ENCODE results near the gene WDR7. TPM values are rescaled to one million over a fixed set of nuclear protein-coding genes. Genes with fewer than 3 reads are reported as not detected.

WDR7 gene
- total and polyA plus RNA-seq, 2 donors, result 9.1 to 70.8 TPM

GRCh38 chr18:56748698-56749268 is 97.6 kb downstream of the WDR7 start:
- Histone ChIP-seq H3K36me3 (ENCODE audit: insufficient read depth) (no peaks in the 10 kb centered on the region), H3K4me3 (ENCODE audit: low read depth, low read length) (no peak overlapping the region), H3K4me1 (ENCODE audit: insufficient read depth) (no peaks in the 10 kb centered on the region), H3K27ac (ENCODE audit: low read depth) (no peak overlapping the region)
- no peak for DNase-seq (ENCODE audit: extremely low spot score)
- 49% methylated on average over 2 of the region's 2 CpGs for WGBS

- Histone ChIP-seq H3K4me1 (ENCODE audit: insufficient read depth) (no peaks in the 10 kb centered on the region), H3K36me3 (ENCODE audit: insufficient read depth) (peaks cover 2% of the 10 kb centered on the region), H3K27ac (ENCODE audit: low read depth) (no peak overlapping the region), H3K4me3 (ENCODE audit: low read depth, low read length) (no peak overlapping the region)
- 60% methylated on average over 9 of the region's 9 CpGs for WGBS
- no peak for DNase-seq (ENCODE audit: extremely low spot score)
These were observed 105.8 kb downstream of the WDR7 start for GRCh38 chr18:56756966-56757365.

- WGBS, result 86% methylated on average over 3 of the region's 3 CpGs
- Histone ChIP-seq H3K4me3 (ENCODE audit: low read depth, low read length) (no peak overlapping the region), H3K4me1 (ENCODE audit: insufficient read depth) (no peaks in the 10 kb centered on the region), H3K36me3 (ENCODE audit: insufficient read depth) (no peaks in the 10 kb centered on the region), H3K27ac (ENCODE audit: low read depth) (no peak overlapping the region)
- no peak for DNase-seq (ENCODE audit: extremely low spot score)
These were observed 118.9 kb downstream of the WDR7 start for GRCh38 chr18:56770097-56770496.

- H3K27ac ChIP-seq (ENCODE audit: low read depth), result no peak overlapping the region
- no peaks in the 10 kb centered on the region for H3K4me1 ChIP-seq (ENCODE audit: insufficient read depth)
- no peaks in the 10 kb centered on the region for H3K36me3 ChIP-seq (ENCODE audit: insufficient read depth)
- DNase-seq (ENCODE audit: extremely low spot score), result no peak
- H3K4me3 ChIP-seq (ENCODE audit: low read depth, low read length), result no peak overlapping the region
These were observed 119.7 kb downstream of the WDR7 start for GRCh38 chr18:56770873-56771272.

GRCh38 chr18:56775701-56776100 is 124.5 kb downstream of the WDR7 start:
- Histone ChIP-seq H3K27ac (ENCODE audit: low read depth) (no peak overlapping the region), H3K36me3 (ENCODE audit: insufficient read depth) (no peaks in the 10 kb centered on the region), H3K4me3 (ENCODE audit: low read depth, low read length) (no peak overlapping the region), H3K4me1 (ENCODE audit: insufficient read depth) (no peaks in the 10 kb centered on the region)
- DNase-seq (ENCODE audit: extremely low spot score), result no peak
- WGBS, result 89% methylated on average over 6 of the region's 6 CpGs

- no peak for DNase-seq (ENCODE audit: extremely low spot score)
- no peak overlapping the region for H3K27ac ChIP-seq (ENCODE audit: low read depth)
- H3K36me3 ChIP-seq (ENCODE audit: insufficient read depth), result peaks cover 2% of the 10 kb centered on the region
- H3K4me1 ChIP-seq (ENCODE audit: insufficient read depth), result no peaks in the 10 kb centered on the region
- 90% methylated on average over 5 of the region's 5 CpGs for whole genome bisulfite sequencing
- no peak overlapping the region for H3K4me3 ChIP-seq (ENCODE audit: low read depth, low read length)
These were observed 136.2 kb downstream of the WDR7 start for GRCh38 chr18:56787390-56787789.

- WGBS, result 88% methylated on average over 9 of the region's 9 CpGs
- Histone ChIP-seq H3K4me3 (ENCODE audit: low read depth, low read length) (no peak overlapping the region), H3K4me1 (ENCODE audit: insufficient read depth) (no peaks in the 10 kb centered on the region), H3K36me3 (ENCODE audit: insufficient read depth) (peaks cover 2% of the 10 kb centered on the region), H3K27ac (ENCODE audit: low read depth) (no peak overlapping the region)
- DNase-seq (ENCODE audit: extremely low spot score), result no peak
These were observed 138.1 kb downstream of the WDR7 start for GRCh38 chr18:56789004-56789888.

GRCh38 chr18:56789889-56790180 is 138.7 kb downstream of the WDR7 start:
- Histone ChIP-seq H3K27ac (ENCODE audit: low read depth) (no peak overlapping the region), H3K4me3 (ENCODE audit: low read depth, low read length) (no peak overlapping the region), H3K4me1 (ENCODE audit: insufficient read depth) (no peaks in the 10 kb centered on the region), H3K36me3 (ENCODE audit: insufficient read depth) (peaks cover 2% of the 10 kb centered on the region)
- WGBS, result 96% methylated on average over 3 of the region's 3 CpGs
- no peak for DNase-seq (ENCODE audit: extremely low spot score)

GRCh38 chr18:56795381-56795780 is 144.2 kb downstream of the WDR7 start:
- Histone ChIP-seq H3K4me1 (ENCODE audit: insufficient read depth) (no peaks in the 10 kb centered on the region), H3K27ac (ENCODE audit: low read depth) (no peak overlapping the region), H3K36me3 (ENCODE audit: insufficient read depth) (peaks cover 2% of the 10 kb centered on the region), H3K4me3 (ENCODE audit: low read depth, low read length) (no peak overlapping the region)
- DNase-seq (ENCODE audit: extremely low spot score), result no peak
- WGBS, result 49% methylated on average over 1 of the region's 1 CpG

GRCh38 chr18:56799756-56800155 is 148.6 kb downstream of the WDR7 start:
- H3K36me3 ChIP-seq (ENCODE audit: insufficient read depth), result peaks cover 2% of the 10 kb centered on the region
- H3K4me3 ChIP-seq (ENCODE audit: low read depth, low read length), result no peak overlapping the region
- DNase-seq (ENCODE audit: extremely low spot score), result no peak
- 7% methylated on average over 2 of the region's 2 CpGs for WGBS
- H3K27ac ChIP-seq (ENCODE audit: low read depth), result no peak overlapping the region
- no peaks in the 10 kb centered on the region for H3K4me1 ChIP-seq (ENCODE audit: insufficient read depth)

- Histone ChIP-seq H3K36me3 (ENCODE audit: insufficient read depth) (peaks cover 2% of the 10 kb centered on the region), H3K4me3 (ENCODE audit: low read depth, low read length) (no peak overlapping the region), H3K27ac (ENCODE audit: low read depth) (no peak overlapping the region), H3K4me1 (ENCODE audit: insufficient read depth) (no peaks in the 10 kb centered on the region)
- 81% methylated on average over 1 of the region's 1 CpG for WGBS
- no peak for DNase-seq (ENCODE audit: extremely low spot score)
These were observed 151.9 kb downstream of the WDR7 start for GRCh38 chr18:56803051-56803450.

GRCh38 chr18:56804395-56804794 is 153.2 kb downstream of the WDR7 start:
- no peak for DNase-seq (ENCODE audit: extremely low spot score)
- H3K4me3 ChIP-seq (ENCODE audit: low read depth, low read length), result no peak overlapping the region
- 94% methylated on average over 5 of the region's 5 CpGs for WGBS
- H3K4me1 ChIP-seq (ENCODE audit: insufficient read depth), result no peaks in the 10 kb centered on the region
- H3K27ac ChIP-seq (ENCODE audit: low read depth), result no peak overlapping the region
- H3K36me3 ChIP-seq (ENCODE audit: insufficient read depth), result no peaks in the 10 kb centered on the region

GRCh38 chr18:56807901-56808300 is 156.7 kb downstream of the WDR7 start:
- 70% methylated on average over 2 of the region's 2 CpGs for whole genome bisulfite sequencing
- H3K4me1 ChIP-seq (ENCODE audit: insufficient read depth), result no peaks in the 10 kb centered on the region

GRCh38 chr18:56812674-56813073 is 161.5 kb downstream of the WDR7 start:
- WGBS, result 95% methylated on average over 5 of the region's 5 CpGs
- Histone ChIP-seq H3K4me1 (ENCODE audit: insufficient read depth) (no peaks in the 10 kb centered on the region), H3K36me3 (ENCODE audit: insufficient read depth) (no peaks in the 10 kb centered on the region), H3K27ac (ENCODE audit: low read depth) (no peak overlapping the region), H3K4me3 (ENCODE audit: low read depth, low read length) (no peak overlapping the region)
- no peak for DNase-seq (ENCODE audit: extremely low spot score)

More at GRCh38 chr18:56807901-56808300, 156.7 kb downstream of the WDR7 start:
- Histone ChIP-seq H3K27ac (ENCODE audit: low read depth) (no peak overlapping the region), H3K36me3 (ENCODE audit: insufficient read depth) (no peaks in the 10 kb centered on the region), H3K4me3 (ENCODE audit: low read depth, low read length) (no peak overlapping the region)
- no peak for DNase-seq (ENCODE audit: extremely low spot score)
